ENCODE measurements around the gene CHCHD3. TPM values are rescaled to one million over a fixed set of nuclear protein-coding genes. Genes with fewer than 3 reads are reported as not detected.

Gene CHCHD3
- total RNA-seq, 2 experiments from 2014 or later, result 21.6 to 21.7 TPM

- H3K4me3 Mint-ChIP-seq, result no peak overlapping the region
- no peaks in the 10 kb centered on the region for H3K4me1 ChIP-seq (ENCODE audit: insufficient read depth, low read length)
- H3K36me3 ChIP-seq (ENCODE audit: insufficient read depth, low read length), result no peaks in the 10 kb centered on the region
- no peak overlapping the region for H3K27ac ChIP-seq (ENCODE audit: low read depth in 1 of 2, low read length in 2 of 2)
- H3K27me3 Mint-ChIP-seq, result no peaks in the 10 kb centered on the region
- TF ChIP-seq, protein P1, sequence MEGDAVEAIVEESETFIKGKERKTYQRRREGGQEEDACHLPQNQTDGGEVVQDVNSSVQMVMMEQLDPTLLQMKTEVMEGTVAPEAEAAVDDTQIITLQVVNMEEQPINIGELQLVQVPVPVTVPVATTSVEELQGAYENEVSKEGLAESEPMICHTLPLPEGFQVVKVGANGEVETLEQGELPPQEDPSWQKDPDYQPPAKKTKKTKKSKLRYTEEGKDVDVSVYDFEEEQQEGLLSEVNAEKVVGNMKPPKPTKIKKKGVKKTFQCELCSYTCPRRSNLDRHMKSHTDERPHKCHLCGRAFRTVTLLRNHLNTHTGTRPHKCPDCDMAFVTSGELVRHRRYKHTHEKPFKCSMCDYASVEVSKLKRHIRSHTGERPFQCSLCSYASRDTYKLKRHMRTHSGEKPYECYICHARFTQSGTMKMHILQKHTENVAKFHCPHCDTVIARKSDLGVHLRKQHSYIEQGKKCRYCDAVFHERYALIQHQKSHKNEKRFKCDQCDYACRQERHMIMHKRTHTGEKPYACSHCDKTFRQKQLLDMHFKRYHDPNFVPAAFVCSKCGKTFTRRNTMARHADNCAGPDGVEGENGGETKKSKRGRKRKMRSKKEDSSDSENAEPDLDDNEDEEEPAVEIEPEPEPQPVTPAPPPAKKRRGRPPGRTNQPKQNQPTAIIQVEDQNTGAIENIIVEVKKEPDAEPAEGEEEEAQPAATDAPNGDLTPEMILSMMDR (IDR thresholded peaks at IDR 0.05), result no peak
- ChIA-PET CTCF (no interaction called here), POLR2A (no interaction called here)
- no peaks in the 10 kb centered on the region for H3K9me3 ChIP-seq (ENCODE audit: control insufficient read depth in 1 of 2, insufficient read depth in 1 of 2, low read length in 2 of 2)
- no peaks in the 10 kb centered on the region for H3K27me3 ChIP-seq (ENCODE audit: control insufficient read depth in 1 of 2, insufficient read depth in 2 of 2, low read length in 2 of 2)
- H3K27ac Mint-ChIP-seq, result no peak overlapping the region
- DNase-seq, result no peak
- H3K36me3 Mint-ChIP-seq (ENCODE audit: low read depth), result peaks cover 78% of the 10 kb centered on the region
- no peaks in the 10 kb centered on the region for H3K4me1 Mint-ChIP-seq (ENCODE audit: low read depth)
- intact Hi-C loops (cut with DNase I, micrococcal nuclease), result no loop called here
- no peaks in the 10 kb centered on the region for H3K9me3 Mint-ChIP-seq
- ATAC-seq (ENCODE audit: poor library complexity), result no peak
- no peak overlapping the region for H3K4me3 ChIP-seq (ENCODE audit: low read length)
Observed at GRCh38 chr7:132937286-132937685, 144.6 kb downstream of the CHCHD3 start.

- Histone ChIP-seq H3K4me1 (ENCODE audit: insufficient read depth, low read length) (no peaks in the 10 kb centered on the region), H3K4me3 (ENCODE audit: low read length) (no peak overlapping the region), H3K27ac (ENCODE audit: low read depth in 1 of 2, low read length in 2 of 2) (no peak overlapping the region), H3K27me3 (ENCODE audit: control insufficient read depth in 1 of 2, insufficient read depth in 2 of 2, low read length in 2 of 2) (no peaks in the 10 kb centered on the region), H3K9me3 (ENCODE audit: control insufficient read depth in 1 of 2, insufficient read depth in 1 of 2, low read length in 2 of 2) (no peaks in the 10 kb centered on the region), H3K36me3 (ENCODE audit: insufficient read depth, low read length) (no peaks in the 10 kb centered on the region)
- no peak overlapping the region for H3K27ac Mint-ChIP-seq
- peaks cover 3% of the 10 kb centered on the region for H3K4me1 Mint-ChIP-seq (ENCODE audit: low read depth)
- no peak overlapping the region for H3K4me3 Mint-ChIP-seq
- DNase-seq (no peak), ATAC-seq (ENCODE audit: poor library complexity) (no peak)
- ChIA-PET CTCF (no interaction called here), POLR2A (no interaction called here)
- H3K9me3 Mint-ChIP-seq, result peaks cover 2% of the 10 kb centered on the region
- peaks cover 76% of the 10 kb centered on the region for H3K36me3 Mint-ChIP-seq (ENCODE audit: low read depth)
- intact Hi-C loops (cut with DNase I, micrococcal nuclease), result no loop called here
- TF ChIP-seq, protein P1 (IDR thresholded peaks at IDR 0.05), result no peak
- no peaks in the 10 kb centered on the region for H3K27me3 Mint-ChIP-seq
Observed at GRCh38 chr7:132935608-132936007, 146.3 kb downstream of the CHCHD3 start.

GRCh38 chr7:132934017-132934416, 147.9 kb downstream of the CHCHD3 start:
- H3K27ac ChIP-seq (ENCODE audit: low read depth in 1 of 2, low read length in 2 of 2), result no peak overlapping the region
- TF ChIP-seq, protein P1 (IDR thresholded peaks at IDR 0.05), result no peak
- H3K27me3 Mint-ChIP-seq, result no peaks in the 10 kb centered on the region
- H3K4me3 ChIP-seq (ENCODE audit: low read length), result no peak overlapping the region
- H3K4me3 Mint-ChIP-seq, result no peak overlapping the region
- peaks cover 78% of the 10 kb centered on the region for H3K36me3 Mint-ChIP-seq (ENCODE audit: low read depth)
- no peaks in the 10 kb centered on the region for H3K27me3 ChIP-seq (ENCODE audit: control insufficient read depth in 1 of 2, insufficient read depth in 2 of 2, low read length in 2 of 2)
- no peaks in the 10 kb centered on the region for H3K36me3 ChIP-seq (ENCODE audit: insufficient read depth, low read length)
- ATAC-seq (ENCODE audit: poor library complexity), result no peak
- no peaks in the 10 kb centered on the region for H3K9me3 ChIP-seq (ENCODE audit: control insufficient read depth in 1 of 2, insufficient read depth in 1 of 2, low read length in 2 of 2)
- no peak overlapping the region for H3K27ac Mint-ChIP-seq
- H3K4me1 Mint-ChIP-seq (ENCODE audit: low read depth), result peaks cover 6% of the 10 kb centered on the region
- intact Hi-C loops (cut with DNase I, micrococcal nuclease), result no loop called here
- ChIA-PET CTCF (no interaction called here), POLR2A (no interaction called here)
- peaks cover 4% of the 10 kb centered on the region for H3K9me3 Mint-ChIP-seq
- no peaks in the 10 kb centered on the region for H3K4me1 ChIP-seq (ENCODE audit: insufficient read depth, low read length)
- DNase-seq, result no peak
